HT1080 (cell line): ENCODE results near the gene LRP1B. TPM values are rescaled to one million over a fixed set of nuclear protein-coding genes. Genes with fewer than 3 reads are reported as not detected.

Experiments used
- DNase-seq: peaks from one replicate; pipeline ENCODE4 v3.0.0-alpha.2; 2015; ENCODE audit warnings: low read depth
- total RNA-seq: library from RNA; depleted of rRNA; stranded (reverse); fragments of >200 nt; shearing (Covaris generic); gene quantifications from 2 replicates; pipeline ENCODE4 v1.2.3, GENCODE V29; 2014

The LRP1B gene
- total RNA-seq, 1 experiment from 2014 or later = 0.05 TPM

DNA sequence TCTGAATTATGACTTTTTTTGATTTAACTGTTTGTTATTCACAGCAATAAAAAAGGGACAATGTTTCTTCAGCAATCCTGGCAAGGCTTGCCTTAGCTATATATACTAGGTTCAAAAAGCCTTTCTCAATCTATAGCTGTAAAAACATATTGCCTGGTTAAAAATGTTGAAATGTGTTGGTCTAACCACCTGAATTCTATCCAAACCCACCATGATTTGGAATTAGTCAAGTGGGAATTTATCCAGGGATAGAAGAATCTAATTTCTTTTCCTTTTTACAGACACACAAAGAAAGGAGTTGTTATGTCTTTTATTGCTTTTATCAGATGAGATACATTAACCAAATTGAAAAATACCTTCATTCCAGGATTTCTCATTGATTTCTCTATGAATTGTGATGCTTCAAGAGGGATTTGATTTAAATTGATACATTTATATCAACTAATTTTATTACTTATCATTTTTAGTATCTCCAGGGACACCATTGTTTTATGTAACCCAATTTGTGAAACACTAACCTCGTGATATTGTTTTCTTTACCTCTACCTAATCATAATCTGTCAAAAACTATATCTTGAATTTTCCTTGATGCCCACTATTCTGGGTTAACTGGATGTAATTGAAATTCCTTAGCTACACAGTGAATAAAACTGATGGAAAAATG lies 88.1 kb downstream of the LRP1B start:
- DNase-seq = no peak

DNA sequence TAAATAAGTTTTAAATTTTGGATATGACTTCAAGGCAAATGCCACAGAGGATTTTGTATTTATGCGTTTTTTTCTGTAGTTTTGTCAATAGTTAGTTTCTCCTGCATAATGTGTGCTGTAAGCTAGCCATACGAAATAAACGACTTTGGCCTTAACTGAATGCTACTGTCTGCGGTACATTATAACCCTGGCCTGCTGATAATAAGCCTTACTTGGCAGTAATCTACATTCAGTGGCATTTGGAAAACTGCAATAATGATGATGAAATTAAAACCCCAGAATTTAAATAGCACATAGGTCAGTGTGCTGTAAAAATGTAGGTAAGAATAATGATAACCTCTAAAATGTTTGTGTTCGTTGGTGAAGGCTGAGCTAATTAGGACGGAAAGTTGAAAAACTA lies 88.8 kb downstream of the LRP1B start:
- no peak for DNase-seq

DNA sequence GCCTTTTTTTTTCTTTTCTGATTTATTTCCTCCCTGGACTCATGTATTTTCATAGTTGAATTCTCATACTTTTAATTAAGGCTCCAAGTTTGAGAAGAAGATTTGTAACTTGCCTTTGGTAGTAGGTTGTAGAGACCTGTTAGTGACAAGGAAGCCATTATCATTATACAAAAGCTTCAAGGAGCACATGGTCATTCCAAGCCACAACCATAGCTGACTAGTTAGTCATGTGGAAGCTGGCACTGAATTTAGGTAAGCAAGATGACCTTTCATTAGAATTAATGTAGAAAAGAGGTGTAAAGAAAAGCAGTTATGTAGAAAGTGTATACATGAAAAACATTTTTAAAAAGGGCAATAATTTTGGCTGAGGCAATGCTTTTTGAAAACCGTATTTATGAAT lies 89.7 kb downstream of the LRP1B start:
- DNase-seq = peak; percentile 50

DNA sequence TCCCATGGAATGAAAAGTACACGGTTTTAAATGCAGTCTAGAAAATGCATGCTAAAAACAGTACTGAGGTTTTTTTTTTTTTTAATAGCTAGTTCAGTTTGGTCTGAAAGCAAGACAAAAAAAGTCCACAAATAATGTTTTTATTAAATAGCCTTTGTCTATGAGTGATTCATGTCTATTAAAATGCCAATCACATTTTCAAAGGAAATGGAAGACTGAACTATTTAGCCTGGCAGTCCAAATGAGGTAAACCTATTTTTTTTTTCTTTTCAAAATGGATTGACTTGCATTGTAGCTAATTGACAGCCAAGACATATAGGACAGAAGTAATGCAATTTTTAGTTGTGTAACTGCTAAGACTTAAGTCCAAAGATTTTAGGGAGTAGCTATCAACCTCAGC lies 90.3 kb downstream of the LRP1B start:
- DNase-seq = no peak

- no peak for DNase-seq
These were observed 92.0 kb downstream of the LRP1B start for GRCh38 chr2:142038826-142039225.

GRCh38 chr2:142037744-142038143 lies 93.1 kb downstream of the LRP1B start:
- DNase-seq = no peak

GRCh38 chr2:142037066-142037465 lies 93.8 kb downstream of the LRP1B start:
- DNase-seq = peak; percentile 54

DNA sequence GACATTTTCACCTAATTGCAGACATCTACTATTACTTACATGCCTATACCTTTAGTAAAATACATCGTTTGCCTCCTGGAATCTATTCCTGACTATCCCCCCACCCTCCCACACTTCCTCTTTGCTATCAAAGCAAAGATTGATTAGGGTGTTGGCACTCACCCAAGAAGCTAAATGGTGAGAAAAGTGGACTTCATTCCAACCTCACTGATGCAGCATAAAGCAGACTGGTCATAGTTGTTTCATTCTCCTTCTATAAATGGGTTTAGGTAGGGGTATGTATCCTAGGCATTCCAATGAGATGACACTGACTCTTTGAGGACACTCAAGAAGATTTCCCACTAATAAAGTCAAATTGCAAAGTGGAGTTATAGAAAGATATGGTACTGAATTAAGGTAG lies 97.4 kb downstream of the LRP1B start:
- peak; percentile 51 for DNase-seq

DNA sequence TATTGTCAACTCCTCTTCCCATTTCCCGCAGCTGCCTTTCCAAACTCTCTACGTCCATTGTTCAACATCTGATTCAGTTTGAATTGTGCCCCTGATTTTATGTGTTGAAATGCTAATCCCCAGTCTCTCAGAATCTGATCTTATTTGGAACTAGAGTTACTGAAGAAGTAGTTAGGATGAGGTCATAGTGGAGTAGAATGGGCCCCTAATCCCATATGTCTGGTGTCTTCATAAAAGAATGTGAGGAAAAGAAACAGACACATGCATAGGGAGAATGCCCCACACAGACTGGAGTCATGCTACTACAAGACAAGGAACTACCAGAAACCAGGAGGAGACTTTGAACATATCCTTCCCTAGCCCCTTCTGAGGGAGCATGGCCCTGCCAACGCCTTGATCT lies 99.2 kb downstream of the LRP1B start:
- DNase-seq = no peak

DNA sequence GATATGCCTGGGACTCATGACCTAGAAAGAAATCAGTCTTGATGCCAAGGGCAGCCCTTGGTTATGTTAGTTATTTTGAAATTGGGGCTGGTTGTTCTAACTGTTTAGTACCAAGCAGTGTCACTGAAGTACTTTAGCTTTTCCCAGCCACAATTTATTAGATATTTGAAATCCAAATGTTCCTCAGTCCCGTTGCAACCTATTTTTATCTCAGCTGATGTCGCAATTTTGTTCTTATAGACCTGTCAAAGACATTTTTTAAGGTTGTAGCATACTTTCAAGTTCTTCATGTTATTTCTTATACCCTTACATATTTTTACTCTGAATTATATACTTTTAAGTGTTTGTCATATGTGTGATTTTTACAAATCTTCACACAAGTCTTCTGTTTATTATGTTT lies 100.1 kb downstream of the LRP1B start:
- no peak for DNase-seq

DNA sequence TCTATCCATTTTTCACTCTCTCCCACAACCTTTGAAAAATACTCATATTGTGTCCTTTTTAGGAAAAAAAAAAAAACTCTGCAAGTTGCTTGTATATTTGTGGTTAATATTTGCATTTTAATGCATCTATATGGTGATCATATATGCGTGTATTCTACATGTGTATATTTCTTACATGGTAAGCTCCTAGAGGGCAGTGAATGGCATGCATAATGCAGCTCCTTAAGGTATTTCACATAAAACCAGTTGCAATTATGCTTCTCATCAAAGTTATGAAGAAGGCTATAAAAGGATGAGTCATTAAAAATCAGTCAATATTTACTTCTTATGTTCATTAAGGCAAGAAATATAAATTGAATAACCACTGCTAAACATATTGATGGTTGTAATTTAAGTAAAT lies 100.8 kb downstream of the LRP1B start:
- DNase-seq = no peak

GRCh38 chr2:142025394-142025793 lies 105.4 kb downstream of the LRP1B start:
- no peak for DNase-seq

- DNase-seq = no peak
These were observed 110.4 kb downstream of the LRP1B start for GRCh38 chr2:142020368-142020767.

DNA sequence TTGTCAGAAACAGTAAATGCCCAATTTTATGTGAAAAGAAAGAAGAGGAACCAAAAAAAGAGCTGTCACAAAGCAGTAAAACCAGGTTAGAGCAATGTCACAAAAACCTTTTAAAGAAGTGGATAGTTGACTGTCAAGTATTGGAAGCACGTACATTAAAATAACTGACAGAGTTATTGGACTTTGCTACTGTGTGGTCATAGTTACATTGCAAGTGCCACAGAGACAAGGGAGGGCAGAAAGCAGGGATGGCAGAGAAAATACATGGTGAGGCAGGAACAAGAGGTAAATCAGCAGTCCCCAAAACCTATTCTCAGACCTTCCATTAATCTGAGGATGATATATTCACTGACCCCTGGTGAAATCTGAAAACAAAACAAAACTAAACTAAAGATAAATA lies 116.3 kb downstream of the LRP1B start:
- no peak for DNase-seq

DNA sequence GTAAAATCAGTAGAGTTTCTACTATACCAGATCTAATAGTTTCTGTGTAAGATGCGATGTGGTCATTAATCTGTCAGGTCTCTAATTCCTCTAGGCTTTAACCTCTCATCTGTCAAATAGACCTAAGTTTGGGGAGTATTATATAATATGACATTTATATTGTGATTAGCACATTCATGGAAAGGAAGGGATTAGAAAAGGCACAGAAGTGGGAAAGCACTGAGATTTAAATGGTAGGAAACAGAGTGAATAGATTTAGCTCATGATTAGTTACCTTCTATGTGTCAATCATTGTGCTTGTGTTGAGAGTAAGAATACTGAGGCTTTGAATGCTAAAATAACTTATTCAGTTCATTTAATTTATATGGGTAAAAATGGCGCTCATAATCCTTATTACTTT lies 118.0 kb downstream of the LRP1B start:
- no peak for DNase-seq

- DNase-seq = no peak
These were observed 120.1 kb downstream of the LRP1B start for GRCh38 chr2:142010477-142011270.

GRCh38 chr2:142008135-142008744 lies 122.6 kb downstream of the LRP1B start:
- no peak for DNase-seq

- DNase-seq = no peak
These were observed 136.8 kb downstream of the LRP1B start for GRCh38 chr2:141994066-141994465.

DNA sequence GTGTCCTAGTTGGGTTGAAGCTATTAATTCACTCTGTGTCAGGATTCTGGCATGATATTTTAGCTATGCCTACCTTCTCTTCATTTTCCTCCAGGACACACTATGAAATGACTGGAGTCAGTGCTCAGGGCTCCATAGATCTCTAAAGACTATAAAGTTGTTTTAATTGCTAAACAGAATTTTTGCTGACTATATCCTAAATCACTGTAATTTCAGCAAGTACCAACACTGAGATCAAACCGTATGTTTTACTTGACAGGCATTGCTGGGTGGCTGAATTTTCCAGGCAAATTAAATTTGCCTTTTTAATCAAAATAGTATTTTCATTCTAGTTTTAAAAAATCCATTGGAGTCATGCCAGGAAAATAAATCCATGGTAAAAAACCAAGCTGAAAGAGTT lies 138.1 kb downstream of the LRP1B start:
- DNase-seq = no peak

- DNase-seq = peak; percentile 58
These were observed 162.4 kb downstream of the LRP1B start for GRCh38 chr2:141968433-141968832.

- no peak for DNase-seq
These were observed 162.8 kb downstream of the LRP1B start for GRCh38 chr2:141967980-141968379.

- no peak for DNase-seq
These were observed 163.3 kb downstream of the LRP1B start for GRCh38 chr2:141967503-141967902.

- peak; percentile 17 for DNase-seq
These were observed 170.9 kb downstream of the LRP1B start for GRCh38 chr2:141959941-141960340.
